Fibroblast of the aortic adventitia (primary cell): ENCODE results near the gene SUSD1. TPM values are rescaled to one million over a fixed set of nuclear protein-coding genes. Genes with fewer than 3 reads are reported as not detected.
A peak's percentile ranks its signal among the peaks of the same experiment; 100 is the strongest.

ENCODE experiments used
- DNase-seq: peaks from one replicate; pipeline ENCODE4 v3.0.0-alpha.2; 2010; ENCODE audit warnings: low read depth
- H3K4me3 ChIP-seq: 2 replicates; pipeline ENCODE4 v1.5.1; 2011; ENCODE audit warnings: low read depth, mild to moderate bottlenecking, control low read depth, low read length, moderate library complexity
- CTCF ChIP-seq: IDR thresholded peaks from 2 replicates; pipeline ENCODE4 v1.5.1; 2011; ENCODE audit warnings: mild to moderate bottlenecking, low read length, control low read depth, inconsistent platforms; ENCODE audit not compliant: insufficient read depth
- total RNA-seq: library from RNA; depleted of rRNA; stranded (reverse); fragments of >200 nt; gene quantifications from 2 replicates; pipeline ENCODE4 v1.2.3, GENCODE V29; 2012; ENCODE audit warnings: low replicate concordance

The SUSD1 gene
- total RNA-seq, 1 donor: 16.4 TPM

DNA sequence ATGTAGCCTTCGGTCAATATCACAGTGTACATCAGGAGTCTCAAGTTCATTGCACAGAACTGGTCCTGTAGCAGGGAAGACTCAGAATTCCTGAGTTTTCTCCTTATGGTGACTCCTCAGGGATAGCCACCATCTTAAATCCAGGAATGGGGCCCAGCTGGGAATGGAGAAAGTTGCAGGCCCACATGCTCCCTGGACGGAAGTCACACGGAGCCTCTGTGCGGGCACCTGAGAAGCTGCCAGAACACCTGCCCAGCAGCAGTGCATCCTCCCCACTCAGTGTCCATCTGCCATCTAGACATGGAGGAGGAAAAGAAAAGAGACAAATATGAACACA is 133.9 kb downstream of the SUSD1 start:
- no peak overlapping the region for H3K4me3 ChIP-seq
- TF ChIP-seq CTCF: no peak
- no peak for DNase-seq

DNA sequence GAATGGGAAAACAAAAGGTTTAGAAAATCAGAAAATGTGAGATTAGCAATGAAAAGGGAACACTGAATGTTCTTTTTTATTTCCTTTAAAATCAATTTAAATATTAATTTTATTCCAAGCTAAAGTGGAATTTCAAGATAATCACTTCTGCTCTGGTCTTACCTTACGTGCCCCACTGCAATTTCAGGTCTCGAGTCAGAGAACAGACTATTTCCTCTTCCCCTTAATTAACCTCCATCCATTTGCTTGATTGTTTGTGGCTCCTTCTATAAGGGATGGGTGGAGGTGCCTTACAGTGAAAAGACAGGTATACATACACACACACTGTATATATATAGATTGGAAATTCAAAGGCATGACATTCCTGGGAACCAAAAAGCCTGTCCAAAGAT is 137.1 kb downstream of the SUSD1 start:
- TF ChIP-seq CTCF: no peak
- no peak overlapping the region for H3K4me3 ChIP-seq
- DNase-seq: no peak

GRCh38 chr9:112037281-112038016 is 137.6 kb downstream of the SUSD1 start:
- H3K4me3 ChIP-seq: no peak overlapping the region
- no peak for TF ChIP-seq CTCF
- peak; percentile 78 for DNase-seq

GRCh38 chr9:112035166-112035826 is 139.8 kb downstream of the SUSD1 start:
- no peak for DNase-seq
- TF ChIP-seq CTCF: no peak
- H3K4me3 ChIP-seq: no peak overlapping the region

DNA sequence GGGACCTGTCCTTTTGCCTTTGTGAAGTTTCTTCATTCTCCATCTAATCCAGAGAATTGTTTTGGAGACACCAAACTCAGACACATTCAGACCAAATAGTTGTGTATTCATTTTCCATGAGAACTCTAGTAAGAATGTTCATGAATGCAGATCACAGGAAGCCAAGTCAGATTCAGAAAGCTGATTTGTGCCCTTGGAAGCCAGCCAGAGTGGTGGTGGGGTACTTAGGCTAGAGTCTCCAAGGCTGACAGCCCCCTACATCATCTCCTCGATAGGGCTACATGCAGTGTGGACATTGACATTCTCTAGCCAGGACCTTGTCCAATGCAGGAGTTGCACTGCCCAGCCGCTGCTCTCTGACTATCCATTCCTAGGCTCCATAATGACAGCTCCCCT is 140.9 kb downstream of the SUSD1 start:
- no peak for DNase-seq
- no peak for TF ChIP-seq CTCF
- no peak overlapping the region for H3K4me3 ChIP-seq

DNA sequence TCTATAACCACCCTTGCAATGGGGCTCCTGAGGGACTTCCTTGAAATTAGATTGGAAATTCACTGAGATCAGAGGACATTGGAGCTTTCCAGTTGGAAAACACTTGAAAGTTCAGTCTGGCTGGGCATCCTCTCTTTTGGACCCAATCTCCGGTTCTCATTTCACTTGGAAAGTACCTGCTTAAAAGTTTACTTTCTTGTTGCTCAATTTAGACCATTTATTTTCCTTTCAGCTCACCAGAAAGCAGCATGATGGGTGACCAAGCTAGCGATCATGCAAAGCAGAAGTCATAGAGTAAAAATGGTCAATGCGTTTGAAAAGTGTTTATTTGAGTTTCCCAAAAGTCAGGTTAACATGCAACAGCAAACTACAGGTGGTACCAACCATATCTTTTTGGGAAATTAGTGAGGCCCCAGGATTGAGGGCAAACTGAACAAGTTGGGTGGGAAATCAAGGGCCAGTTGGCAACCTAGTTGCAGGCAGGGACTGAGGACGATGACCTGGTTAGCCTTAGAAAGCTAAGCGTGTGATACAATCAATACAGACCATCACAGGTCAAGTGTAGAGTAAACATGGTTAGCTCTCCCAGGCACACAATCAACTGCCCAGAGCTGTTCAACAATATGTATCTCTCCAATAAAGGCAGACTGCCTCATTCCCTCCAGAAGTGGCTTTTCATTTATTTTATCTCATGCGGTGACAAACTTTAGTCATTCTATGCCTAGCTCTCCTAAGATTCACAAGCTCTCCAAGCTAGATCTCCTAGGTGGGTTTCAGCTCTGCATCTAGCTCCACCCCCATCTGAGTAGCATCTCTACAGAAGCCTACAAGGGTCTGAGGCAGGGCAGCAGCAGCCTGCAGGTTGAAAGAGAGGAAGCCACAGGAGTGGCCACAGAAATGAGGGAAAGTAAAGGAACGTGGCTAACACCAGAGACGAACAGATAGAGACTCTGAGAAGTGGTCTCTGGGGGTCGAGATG is 141.6 kb downstream of the SUSD1 start:
- DNase-seq: peak; percentile 23
- no peak overlapping the region for H3K4me3 ChIP-seq
- TF ChIP-seq CTCF: no peak
